ENCODE measurements around the gene ABCA4. TPM values are rescaled to one million over a fixed set of nuclear protein-coding genes. Genes with fewer than 3 reads are reported as not detected.
"Not testable (repeated sequence)": the region's sequence is repeated elsewhere in the genome, so short reads cannot be mapped to it uniquely, and the experiment has no call there.

The ABCA4 gene
- total RNA-seq, 1 experiment from 2014 or later, result 0.15 TPM

GRCh38 chr1:94004924-94005323 lies 116.0 kb downstream of the ABCA4 start:
- peak; percentile 41 for DNase-seq (ENCODE audit: low read depth)

DNA sequence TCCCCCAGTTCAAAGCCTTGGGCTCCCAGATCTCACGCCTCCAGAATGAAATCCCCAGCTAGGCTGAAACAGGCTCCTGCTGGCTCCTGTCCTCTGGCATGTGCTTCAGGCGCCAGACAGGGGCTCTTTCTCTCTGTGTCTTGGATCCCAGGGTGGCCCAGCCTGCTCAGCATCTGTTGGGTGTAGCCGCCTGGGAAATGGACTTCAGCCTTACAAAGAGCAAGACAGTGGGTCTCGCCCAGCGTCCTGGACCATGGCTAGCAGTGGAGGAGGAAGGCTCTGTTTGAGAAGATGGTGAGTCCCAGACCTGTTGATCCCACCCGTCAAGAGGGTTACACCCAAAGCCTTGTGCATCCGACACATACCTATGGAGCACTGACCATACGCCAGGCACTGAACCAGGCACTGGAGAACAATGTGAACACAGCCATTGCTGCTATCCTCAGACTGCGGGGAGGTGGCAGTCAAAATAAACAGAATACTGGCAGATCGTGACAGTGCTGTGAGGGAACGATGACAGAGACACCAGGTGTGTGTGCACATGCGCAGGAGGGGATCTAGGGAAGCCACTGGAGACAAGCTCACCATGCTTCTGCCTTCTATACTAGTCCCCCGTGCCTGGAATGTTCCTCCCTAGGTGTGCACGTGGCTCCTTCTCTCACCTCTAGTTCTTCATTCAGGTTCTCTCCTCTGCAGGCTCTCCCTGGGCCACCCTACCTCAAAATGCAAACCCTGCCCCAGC lies 118.7 kb downstream of the ABCA4 start:
- no peak for DNase-seq (ENCODE audit: low read depth)

- no peak for DNase-seq (ENCODE audit: low read depth)
These were observed 119.4 kb downstream of the ABCA4 start for GRCh38 chr1:94001397-94002045.

- DNase-seq (ENCODE audit: low read depth), result no peak
These were observed 120.3 kb downstream of the ABCA4 start for GRCh38 chr1:94000510-94001282.

DNA sequence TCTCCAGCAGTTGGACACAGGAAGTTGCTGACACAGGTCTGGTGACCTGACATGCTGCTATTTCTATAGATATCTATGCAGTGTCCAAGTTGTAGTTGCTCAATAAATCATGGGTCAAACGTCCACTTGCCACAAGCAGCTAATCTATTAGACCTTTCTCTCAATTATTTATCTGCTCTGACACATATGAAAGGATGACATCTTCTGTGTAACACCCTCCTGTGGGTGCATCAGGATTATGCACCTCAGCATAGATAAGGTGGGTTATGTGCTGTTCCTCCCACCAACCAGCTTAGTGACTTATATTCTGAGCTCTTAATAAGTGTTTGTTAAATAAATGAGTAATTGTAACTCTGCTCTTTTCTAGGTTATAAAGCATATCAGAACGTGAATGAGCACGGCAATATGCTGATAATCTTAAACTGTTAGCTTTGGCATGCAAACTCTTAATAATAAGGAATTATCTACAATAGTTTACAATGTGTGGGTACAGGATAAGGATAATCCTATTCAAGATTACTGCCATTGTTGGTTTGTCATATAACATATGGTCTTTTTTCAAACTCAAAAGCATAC lies 121.0 kb downstream of the ABCA4 start:
- DNase-seq (ENCODE audit: low read depth), result no peak

DNA sequence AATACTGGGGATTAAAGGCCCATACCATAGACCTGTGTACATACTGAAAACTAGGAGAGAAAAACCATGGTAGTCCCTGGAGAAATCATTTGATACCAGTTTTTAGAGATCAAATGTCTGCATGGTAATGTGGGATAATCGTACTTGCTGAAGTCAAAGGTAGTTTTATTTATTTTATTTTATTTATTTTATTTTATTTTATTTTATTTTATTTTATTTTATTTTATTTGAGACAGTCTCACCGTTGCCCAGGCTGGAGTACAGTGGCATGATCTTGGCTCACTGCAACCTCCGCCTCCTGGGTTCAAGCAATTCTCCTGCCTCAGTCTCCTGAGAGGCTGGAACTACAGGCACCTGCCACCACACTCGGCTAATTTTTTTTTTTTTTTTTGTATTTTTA lies 122.4 kb downstream of the ABCA4 start:
- not testable (repeated sequence) for DNase-seq (ENCODE audit: low read depth)

DNA sequence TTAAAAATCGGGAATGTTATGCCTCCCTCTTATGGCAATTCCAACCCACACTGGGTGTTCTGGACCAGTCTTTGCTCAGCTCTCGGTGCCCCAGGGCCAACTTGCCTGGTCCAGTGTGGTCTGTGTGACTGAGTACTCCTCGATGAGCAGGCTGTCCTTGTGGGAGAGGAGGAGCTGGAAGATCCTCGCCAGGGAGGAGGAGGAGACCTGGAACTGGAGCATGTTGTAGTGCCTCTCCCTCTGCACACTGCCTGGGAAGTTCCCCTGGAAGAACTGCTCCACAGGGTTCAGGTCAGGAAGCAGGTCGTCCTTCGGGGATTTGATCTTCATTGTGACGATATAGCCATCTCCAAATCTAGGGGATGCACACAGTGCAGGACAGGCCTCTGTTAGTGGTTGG lies 123.2 kb downstream of the ABCA4 start:
- DNase-seq (ENCODE audit: low read depth), result no peak

DNA sequence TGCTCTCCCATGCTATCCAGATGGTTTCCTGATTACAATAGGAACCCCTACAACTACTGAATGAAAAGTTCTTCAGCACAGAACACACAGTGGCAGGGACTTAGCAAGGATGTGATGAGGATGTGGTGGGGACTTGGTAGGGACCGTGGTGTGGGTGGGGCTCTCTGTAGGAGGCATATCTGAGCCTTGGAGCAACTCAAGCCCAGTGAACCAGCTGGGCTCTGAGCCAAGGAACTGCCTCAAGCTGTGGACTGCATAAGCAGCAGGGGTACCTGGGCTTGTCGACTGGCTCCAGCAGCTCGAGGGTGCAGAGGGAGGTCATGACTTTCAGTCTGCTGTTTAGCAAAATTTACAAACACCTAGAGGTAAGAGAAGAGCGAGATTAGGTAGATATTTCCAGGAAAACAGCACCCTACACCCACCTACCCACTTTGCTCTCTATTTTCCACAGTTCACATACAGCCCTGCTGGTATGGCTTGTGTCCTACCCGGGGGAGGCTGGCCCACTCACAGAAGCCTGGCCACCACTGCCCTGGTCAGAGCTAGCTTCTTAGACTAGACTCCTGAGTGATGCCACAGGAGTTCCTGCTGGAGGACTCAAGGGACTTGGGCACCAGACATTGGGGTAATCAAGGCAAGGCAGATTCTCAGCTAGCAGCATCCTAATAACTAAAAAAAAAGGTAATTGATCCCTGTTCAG lies 125.0 kb downstream of the ABCA4 start:
- peak; percentile 78 for DNase-seq (ENCODE audit: low read depth)

DNA sequence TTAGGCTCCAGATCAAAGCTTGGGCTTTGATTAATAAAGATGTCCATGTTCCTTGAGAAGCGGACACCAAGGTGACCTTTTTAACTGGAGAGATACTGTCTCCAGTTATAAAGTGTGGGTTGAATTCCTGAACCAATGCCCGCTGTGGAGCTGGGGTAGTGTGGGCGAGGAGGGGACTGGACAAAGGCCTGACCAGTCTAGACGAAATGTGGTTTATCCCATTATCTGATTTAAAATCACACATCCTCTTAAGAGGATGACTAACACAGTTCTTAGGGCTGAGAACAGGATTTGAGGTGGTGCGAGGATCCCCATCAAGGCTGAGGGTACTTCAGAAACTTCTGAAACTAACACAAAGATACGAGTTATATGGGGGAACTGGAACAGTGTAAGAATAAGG lies 127.2 kb downstream of the ABCA4 start:
- DNase-seq (ENCODE audit: low read depth), result peak; percentile 88

GRCh38 chr1:93992954-93993353 lies 128.0 kb downstream of the ABCA4 start:
- DNase-seq (ENCODE audit: low read depth), result no peak

DNA sequence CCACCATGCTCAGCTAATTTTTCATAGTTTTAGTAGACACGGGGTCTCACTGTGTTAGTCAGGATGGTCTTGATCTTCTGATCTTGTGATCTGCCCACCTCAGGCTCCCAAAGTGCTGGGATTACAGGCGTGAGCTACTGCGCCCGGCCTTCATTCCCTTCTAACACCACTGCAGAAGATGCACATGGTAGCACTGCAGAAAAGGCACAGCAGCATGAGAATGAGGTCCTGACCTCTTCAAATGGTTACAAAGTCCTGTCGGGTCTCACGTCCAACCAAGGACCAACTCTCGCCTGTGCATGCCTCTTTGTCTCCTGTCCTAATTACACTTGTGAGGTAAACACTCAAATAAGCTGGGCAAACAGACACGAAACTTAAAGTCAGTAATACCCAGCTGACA lies 128.8 kb downstream of the ABCA4 start:
- no peak for DNase-seq (ENCODE audit: low read depth)

DNA sequence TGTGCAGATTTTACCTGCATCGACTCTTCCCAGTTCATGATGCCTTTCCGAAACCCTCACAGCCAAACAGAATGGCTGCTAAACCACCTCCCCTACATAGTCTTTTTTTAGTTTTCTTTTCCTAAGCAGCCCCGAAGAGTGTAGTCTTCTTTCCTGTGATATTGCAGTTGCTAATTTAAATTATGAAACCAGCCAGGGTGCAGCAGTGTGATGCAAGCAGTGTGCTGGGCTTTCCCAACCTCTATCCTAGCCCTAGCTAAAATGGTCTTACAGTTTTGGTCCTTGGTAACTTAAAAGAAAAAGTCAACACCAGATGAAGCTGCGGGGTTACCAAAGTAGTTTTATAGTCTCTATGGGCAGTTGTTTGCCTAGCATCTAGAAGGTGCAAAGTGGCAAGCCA lies 129.7 kb downstream of the ABCA4 start:
- no peak for DNase-seq (ENCODE audit: low read depth)

DNA sequence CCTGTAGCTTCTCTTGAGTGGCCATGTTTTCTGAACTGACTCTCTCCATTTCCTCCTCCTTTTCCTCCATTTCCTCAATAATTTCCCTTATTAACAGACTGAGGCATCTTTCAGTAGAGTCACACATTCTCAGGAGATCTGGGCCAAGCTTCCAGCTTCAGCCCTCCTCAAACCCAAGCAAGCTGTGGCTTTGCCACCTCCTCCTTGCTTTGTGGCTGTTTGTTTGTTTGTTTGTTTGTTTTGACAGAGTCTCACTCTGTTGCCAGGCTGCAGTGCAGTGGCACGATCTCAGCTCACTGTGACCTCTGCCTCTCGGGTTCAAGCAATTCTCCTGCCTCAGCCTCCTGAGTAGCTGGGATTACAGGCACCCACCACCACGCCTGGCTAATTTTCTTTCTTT lies 130.5 kb downstream of the ABCA4 start:
- not testable (repeated sequence) for DNase-seq (ENCODE audit: low read depth)

GRCh38 chr1:93990010-93990409 lies 130.9 kb downstream of the ABCA4 start:
- no peak for DNase-seq (ENCODE audit: low read depth)

DNA sequence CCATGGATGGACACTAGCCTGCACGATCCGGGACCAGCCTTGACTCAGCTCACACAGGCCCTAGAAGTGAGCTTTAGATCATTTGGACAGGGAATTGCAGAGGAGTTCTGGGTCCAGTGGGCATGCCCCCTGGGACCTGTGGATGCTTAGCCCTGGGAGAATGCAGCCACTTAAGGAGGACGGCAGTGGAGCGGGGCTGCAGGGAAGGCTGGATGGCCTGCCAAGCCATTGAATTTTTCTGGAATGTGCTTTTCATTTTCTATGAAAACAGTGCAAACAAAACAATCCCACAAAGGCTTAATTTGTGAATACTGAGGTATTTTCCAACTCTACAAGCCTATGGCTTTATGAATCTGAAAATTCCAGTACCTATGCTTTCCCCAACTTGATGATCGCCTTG lies 131.3 kb downstream of the ABCA4 start:
- no peak for DNase-seq (ENCODE audit: low read depth)

DNA sequence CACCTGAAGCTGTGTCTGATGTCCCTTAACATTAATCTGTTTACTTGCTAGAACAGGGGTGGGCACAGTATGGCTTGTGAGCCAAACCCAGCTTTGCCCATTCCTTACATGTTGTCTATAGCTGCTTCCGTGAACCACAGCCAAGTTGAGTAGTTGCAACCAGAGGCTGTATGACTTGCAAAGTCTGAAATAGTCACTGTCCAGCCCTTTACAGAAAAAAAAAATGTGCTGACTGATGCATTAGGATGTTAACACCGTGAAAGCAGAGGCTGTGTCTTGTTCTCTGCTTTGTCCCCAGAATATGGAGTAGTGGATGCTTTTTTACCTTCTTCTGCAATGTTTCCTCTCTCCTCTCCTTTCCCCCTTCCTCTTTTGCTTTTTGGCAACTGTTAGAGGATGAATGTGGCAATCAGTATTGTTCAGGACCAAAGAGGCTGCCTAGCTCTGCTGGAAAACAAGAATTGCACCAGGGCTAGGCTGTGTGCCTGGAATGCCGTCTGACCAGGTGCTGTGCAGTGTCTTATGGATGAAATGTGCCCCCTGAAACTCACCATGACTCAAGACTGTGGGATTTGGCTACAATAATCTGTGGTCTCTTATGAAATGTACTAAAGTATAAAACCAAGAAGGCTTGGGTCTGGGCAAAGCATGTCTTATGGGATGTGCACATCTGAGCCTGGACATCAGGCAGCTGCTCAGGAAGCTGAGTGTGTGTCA lies 132.2 kb downstream of the ABCA4 start:
- DNase-seq (ENCODE audit: low read depth), result peak; percentile 52

DNA sequence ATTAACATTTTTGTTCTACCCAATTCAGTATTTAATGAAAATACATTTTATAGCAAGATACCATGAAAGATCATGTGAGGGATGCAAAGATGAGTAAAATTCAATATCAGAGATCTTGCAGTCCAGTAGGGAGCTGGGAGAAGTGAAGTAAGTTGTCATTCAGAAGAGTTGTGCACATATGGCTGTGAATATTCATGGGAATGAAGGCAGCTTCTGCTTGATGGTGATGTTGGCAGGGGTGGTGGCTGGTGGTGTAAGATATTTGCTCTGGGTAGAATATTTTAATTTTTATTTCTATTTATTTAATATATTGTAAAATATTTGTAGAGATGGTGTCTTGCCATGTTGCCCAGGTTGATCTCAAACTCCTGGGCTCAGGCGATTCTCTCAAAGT lies 139.7 kb downstream of the ABCA4 start:
- no peak for DNase-seq (ENCODE audit: low read depth)

DNA sequence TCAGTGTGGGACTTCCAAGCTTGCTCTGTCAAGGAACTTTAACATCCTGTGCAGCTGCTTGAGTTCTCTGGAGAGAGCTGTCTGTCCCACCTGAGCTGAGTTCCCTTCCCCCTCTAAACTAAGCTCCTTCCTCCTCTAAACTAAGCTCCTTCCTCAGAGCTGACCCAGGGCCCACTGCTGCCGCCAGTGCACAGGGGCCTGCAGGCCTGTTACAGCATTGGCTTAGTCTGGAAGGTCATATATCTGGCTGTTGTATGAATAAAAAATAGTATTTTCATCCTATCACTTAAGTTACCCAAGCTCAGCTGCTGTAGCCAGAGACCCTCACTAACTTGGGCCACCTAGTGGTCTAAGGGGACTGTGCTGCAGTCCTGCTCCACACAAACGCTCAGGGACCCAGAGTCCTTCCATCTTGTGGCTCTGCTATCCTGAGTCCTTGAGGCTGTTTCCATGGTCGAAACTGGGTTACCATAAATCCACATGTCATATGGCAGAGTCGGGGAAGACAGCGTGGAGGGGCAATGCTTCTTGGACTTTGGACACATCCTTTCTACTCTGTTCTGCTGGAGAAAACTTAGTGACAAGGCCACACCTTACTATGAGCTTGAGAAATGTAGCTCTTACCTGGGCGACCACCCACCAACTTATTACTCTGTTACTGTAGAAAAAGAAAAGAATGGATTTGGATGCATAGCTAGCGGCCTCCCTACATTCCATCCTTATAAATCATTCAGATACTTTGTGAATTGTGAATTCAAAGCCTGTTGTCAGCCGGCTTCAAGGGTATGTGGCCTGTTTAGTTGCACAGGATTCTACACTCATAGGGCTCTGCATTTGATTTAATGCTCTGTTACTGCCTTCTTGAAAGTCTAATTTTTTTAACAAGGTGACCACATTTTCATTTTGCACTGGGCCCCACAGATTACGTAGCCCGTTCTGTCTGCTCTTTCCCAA lies 140.4 kb downstream of the ABCA4 start:
- DNase-seq (ENCODE audit: low read depth), result peak; percentile 42

- DNase-seq (ENCODE audit: low read depth), result peak; percentile 21
These were observed 141.1 kb downstream of the ABCA4 start for GRCh38 chr1:93979718-93980319.
